ENCODE data around the gene DIABLO.

GRCh38 chr12:122182887-122183587, 42.8 kb downstream of the DIABLO start, which contains the start of gene LRRC43:
- TF ChIP-seq, protein P1, sequence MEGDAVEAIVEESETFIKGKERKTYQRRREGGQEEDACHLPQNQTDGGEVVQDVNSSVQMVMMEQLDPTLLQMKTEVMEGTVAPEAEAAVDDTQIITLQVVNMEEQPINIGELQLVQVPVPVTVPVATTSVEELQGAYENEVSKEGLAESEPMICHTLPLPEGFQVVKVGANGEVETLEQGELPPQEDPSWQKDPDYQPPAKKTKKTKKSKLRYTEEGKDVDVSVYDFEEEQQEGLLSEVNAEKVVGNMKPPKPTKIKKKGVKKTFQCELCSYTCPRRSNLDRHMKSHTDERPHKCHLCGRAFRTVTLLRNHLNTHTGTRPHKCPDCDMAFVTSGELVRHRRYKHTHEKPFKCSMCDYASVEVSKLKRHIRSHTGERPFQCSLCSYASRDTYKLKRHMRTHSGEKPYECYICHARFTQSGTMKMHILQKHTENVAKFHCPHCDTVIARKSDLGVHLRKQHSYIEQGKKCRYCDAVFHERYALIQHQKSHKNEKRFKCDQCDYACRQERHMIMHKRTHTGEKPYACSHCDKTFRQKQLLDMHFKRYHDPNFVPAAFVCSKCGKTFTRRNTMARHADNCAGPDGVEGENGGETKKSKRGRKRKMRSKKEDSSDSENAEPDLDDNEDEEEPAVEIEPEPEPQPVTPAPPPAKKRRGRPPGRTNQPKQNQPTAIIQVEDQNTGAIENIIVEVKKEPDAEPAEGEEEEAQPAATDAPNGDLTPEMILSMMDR (IDR thresholded peaks at IDR 0.05), result no peak
- no peak for TF ChIP-seq POLR2A (IDR thresholded peaks at IDR 0.05)

Data from vagina (tissue), 2 donors.